ENCODE measurements around the gene MALRD1. TPM values are rescaled to one million over a fixed set of nuclear protein-coding genes. Genes with fewer than 3 reads are reported as not detected.

The MALRD1 gene
- total RNA-seq, 1 experiment from 2014 or later = 0.86 TPM

DNA sequence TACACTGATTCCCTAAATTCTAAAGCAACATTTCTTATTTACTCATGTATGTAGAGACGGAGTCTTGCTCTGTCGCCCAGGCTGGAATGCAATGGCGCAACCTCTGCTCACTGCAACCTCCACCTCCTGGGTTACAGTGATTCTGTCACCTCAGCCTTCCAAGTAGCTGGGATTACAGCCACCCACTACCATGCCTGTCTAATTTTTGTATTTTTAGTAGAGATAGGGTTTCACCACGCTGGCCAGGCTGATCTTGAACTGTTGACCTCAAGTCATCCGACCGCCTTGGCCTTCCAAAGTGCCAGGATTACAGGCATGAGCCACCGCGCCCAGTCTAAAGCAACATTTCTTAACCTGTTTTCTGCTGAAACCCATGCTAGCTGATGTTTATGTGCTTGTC is 540.0 kb downstream of the MALRD1 start:
- no peaks in the 10 kb centered on the region for H3K27me3 ChIP-seq (replicated peaks; ENCODE audit: insufficient read depth, low read depth, low read length, poor library complexity)
- H3K4me1 ChIP-seq (ENCODE audit: insufficient read depth, low read length, poor library complexity, severe bottlenecking) = no peaks in the 10 kb centered on the region
- ChIA-PET CTCF (no interaction called here), POLR2A (ENCODE audit: low non-redundant PET) (no interaction called here)
- no TSS peak for BruUV-seq (replicated peaks)
- intact Hi-C loops (cut with micrococcal nuclease; ENCODE audit: unreplicated experiment) = no loop called here
- H3K4me3 ChIP-seq (ENCODE audit: low read depth, low read length, poor library complexity, severe bottlenecking) = no peak overlapping the region
- TF ChIP-seq EZH2 (IDR thresholded peaks at IDR 0.05; ENCODE audit: borderline replicate concordance, low read depth, low read length, poor library complexity, severe bottlenecking) = no peak
- H3K36me3 ChIP-seq (ENCODE audit: insufficient read depth, low read length, poor library complexity, severe bottlenecking) = no peaks in the 10 kb centered on the region
- DNase-seq (ENCODE audit: low spot score) = no peak
- no peaks in the 10 kb centered on the region for H3K9me3 ChIP-seq (ENCODE audit: low read depth, low read length, poor library complexity, severe bottlenecking)
- H3K27ac ChIP-seq (ENCODE audit: low read depth, low read length, poor library complexity, severe bottlenecking) = no peak overlapping the region

DNA sequence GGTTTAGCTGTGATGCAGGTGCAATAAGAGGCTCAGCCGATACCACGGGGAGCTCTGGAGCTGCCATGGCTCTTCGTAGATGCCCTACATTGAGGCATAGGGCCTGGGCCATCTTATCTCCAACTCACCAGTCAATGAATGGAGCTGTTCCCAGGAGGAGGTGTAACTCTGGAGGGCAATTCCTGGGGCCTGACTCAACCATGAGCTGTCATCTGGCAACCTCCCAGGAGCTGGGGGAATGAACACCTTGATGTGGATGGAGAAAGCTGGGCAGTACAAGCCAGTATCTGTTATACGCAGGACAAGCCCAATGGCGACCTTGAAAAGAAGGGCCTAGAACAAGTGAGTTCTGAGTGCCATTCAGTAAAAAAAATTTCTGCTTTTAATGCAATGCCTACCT is 543.7 kb downstream of the MALRD1 start:
- Histone ChIP-seq H3K4me3 (ENCODE audit: low read depth, low read length, poor library complexity, severe bottlenecking) (no peak overlapping the region), H3K27me3 (replicated peaks; ENCODE audit: insufficient read depth, low read depth, low read length, poor library complexity) (no peaks in the 10 kb centered on the region), H3K27ac (ENCODE audit: low read depth, low read length, poor library complexity, severe bottlenecking) (no peak overlapping the region), H3K9me3 (ENCODE audit: low read depth, low read length, poor library complexity, severe bottlenecking) (no peaks in the 10 kb centered on the region), H3K36me3 (ENCODE audit: insufficient read depth, low read length, poor library complexity, severe bottlenecking) (no peaks in the 10 kb centered on the region), H3K4me1 (ENCODE audit: insufficient read depth, low read length, poor library complexity, severe bottlenecking) (no peaks in the 10 kb centered on the region)
- intact Hi-C loops (cut with micrococcal nuclease; ENCODE audit: unreplicated experiment) = no loop called here
- DNase-seq (ENCODE audit: low spot score) = no peak
- ChIA-PET POLR2A (ENCODE audit: low non-redundant PET) (no interaction called here), CTCF (no interaction called here)
- no TSS peak for BruUV-seq (replicated peaks)
- TF ChIP-seq, protein P1, sequence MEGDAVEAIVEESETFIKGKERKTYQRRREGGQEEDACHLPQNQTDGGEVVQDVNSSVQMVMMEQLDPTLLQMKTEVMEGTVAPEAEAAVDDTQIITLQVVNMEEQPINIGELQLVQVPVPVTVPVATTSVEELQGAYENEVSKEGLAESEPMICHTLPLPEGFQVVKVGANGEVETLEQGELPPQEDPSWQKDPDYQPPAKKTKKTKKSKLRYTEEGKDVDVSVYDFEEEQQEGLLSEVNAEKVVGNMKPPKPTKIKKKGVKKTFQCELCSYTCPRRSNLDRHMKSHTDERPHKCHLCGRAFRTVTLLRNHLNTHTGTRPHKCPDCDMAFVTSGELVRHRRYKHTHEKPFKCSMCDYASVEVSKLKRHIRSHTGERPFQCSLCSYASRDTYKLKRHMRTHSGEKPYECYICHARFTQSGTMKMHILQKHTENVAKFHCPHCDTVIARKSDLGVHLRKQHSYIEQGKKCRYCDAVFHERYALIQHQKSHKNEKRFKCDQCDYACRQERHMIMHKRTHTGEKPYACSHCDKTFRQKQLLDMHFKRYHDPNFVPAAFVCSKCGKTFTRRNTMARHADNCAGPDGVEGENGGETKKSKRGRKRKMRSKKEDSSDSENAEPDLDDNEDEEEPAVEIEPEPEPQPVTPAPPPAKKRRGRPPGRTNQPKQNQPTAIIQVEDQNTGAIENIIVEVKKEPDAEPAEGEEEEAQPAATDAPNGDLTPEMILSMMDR (conservative IDR thresholded peaks at IDR 0.05; ENCODE audit: low read depth, low read length) = no peak
- TF ChIP-seq EZH2 (IDR thresholded peaks at IDR 0.05; ENCODE audit: borderline replicate concordance, low read depth, low read length, poor library complexity, severe bottlenecking) = no peak

DNA sequence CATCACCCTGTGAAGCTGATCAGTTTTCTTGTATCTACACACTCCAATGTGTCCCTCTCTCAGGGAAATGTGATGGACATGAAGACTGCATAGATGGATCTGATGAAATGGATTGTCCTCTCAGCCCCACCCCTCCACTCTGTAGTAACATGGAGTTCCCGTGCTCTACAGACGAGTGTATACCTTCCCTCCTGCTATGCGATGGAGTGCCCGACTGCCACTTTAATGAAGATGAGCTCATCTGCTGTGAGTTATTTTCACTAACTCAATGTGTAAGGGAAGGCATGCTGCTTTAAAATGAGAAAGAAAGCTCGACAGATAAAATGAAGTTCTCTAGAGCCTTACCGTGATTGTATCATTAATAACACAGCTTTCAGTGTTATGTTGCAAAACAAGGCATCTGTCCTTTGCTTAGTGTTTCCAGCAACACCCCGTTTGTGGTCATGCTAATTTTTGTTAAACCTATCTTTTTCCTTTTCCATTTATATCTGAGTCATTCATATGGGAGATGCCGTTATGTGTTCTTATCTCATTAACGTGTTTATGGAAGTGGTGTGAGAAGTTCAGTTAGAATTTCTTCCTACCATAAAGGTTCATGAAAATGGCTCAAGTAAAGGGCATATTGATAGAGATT is 546.7 kb downstream of the MALRD1 start:
- intact Hi-C loops (cut with micrococcal nuclease; ENCODE audit: unreplicated experiment) = no loop called here
- no peaks in the 10 kb centered on the region for H3K36me3 ChIP-seq (ENCODE audit: insufficient read depth, low read length, poor library complexity, severe bottlenecking)
- no TSS peak for BruUV-seq (replicated peaks)
- H3K4me1 ChIP-seq (ENCODE audit: insufficient read depth, low read length, poor library complexity, severe bottlenecking) = no peaks in the 10 kb centered on the region
- POLR2A ChIA-PET (ENCODE audit: low non-redundant PET) = no interaction called here
- H3K9me3 ChIP-seq (ENCODE audit: low read depth, low read length, poor library complexity, severe bottlenecking) = no peaks in the 10 kb centered on the region
- DNase-seq (ENCODE audit: low spot score) = no peak
- no peak overlapping the region for H3K27ac ChIP-seq (ENCODE audit: low read depth, low read length, poor library complexity, severe bottlenecking)
- CTCF ChIA-PET = no interaction called here
- no peaks in the 10 kb centered on the region for H3K27me3 ChIP-seq (replicated peaks; ENCODE audit: insufficient read depth, low read depth, low read length, poor library complexity)
- no peak overlapping the region for H3K4me3 ChIP-seq (ENCODE audit: low read depth, low read length, poor library complexity, severe bottlenecking)
- no peak for TF ChIP-seq EZH2 (IDR thresholded peaks at IDR 0.05; ENCODE audit: borderline replicate concordance, low read depth, low read length, poor library complexity, severe bottlenecking)
- TF ChIP-seq, protein P1 (conservative IDR thresholded peaks at IDR 0.05; ENCODE audit: low read depth, low read length) = no peak

DNA sequence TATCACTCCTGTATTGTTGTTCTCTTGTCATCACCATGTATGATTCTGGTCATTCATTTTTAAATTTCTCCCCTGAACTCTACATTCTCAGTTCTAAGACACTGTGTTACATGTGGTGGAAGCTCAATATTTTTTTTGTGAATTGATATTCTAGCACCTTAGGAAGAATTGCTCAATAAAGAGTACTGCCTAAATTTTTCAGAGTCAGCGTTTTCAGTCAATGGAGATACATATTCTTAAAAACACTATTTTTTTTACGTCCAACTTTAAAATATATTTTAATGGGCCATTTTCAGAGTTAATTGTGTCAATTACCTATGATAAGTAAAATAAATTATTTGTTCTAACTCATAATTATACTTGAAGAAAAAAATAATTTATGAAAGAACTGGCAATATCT is 557.2 kb downstream of the MALRD1 start:
- no peaks in the 10 kb centered on the region for H3K9me3 ChIP-seq (ENCODE audit: low read depth, low read length, poor library complexity, severe bottlenecking)
- no peaks in the 10 kb centered on the region for H3K36me3 ChIP-seq (ENCODE audit: insufficient read depth, low read length, poor library complexity, severe bottlenecking)
- no peaks in the 10 kb centered on the region for H3K4me1 ChIP-seq (ENCODE audit: insufficient read depth, low read length, poor library complexity, severe bottlenecking)
- CTCF ChIA-PET = no interaction called here
- no peak overlapping the region for H3K4me3 ChIP-seq (ENCODE audit: low read depth, low read length, poor library complexity, severe bottlenecking)
- TF ChIP-seq, protein P1 (conservative IDR thresholded peaks at IDR 0.05; ENCODE audit: low read depth, low read length) = no peak
- TF ChIP-seq EZH2 (IDR thresholded peaks at IDR 0.05; ENCODE audit: borderline replicate concordance, low read depth, low read length, poor library complexity, severe bottlenecking) = no peak
- no peak overlapping the region for H3K27ac ChIP-seq (ENCODE audit: low read depth, low read length, poor library complexity, severe bottlenecking)
- H3K27me3 ChIP-seq (replicated peaks; ENCODE audit: insufficient read depth, low read depth, low read length, poor library complexity) = no peaks in the 10 kb centered on the region
- BruUV-seq (replicated peaks) = no TSS peak
- POLR2A ChIA-PET (ENCODE audit: low non-redundant PET) = no interaction called here
- DNase-seq (ENCODE audit: low spot score) = no peak
- intact Hi-C loops (cut with micrococcal nuclease; ENCODE audit: unreplicated experiment) = no loop called here

Data from A673 (cell line).